Endothelial cell of umbilical vein (primary cell): Measurements from ENCODE around the gene ARL1. TPM values are rescaled to one million over a fixed set of nuclear protein-coding genes. Genes with fewer than 3 reads are reported as not detected.

Experiments used
- BruUV-seq: library from RNA; stranded (reverse); fragments of 400-500 nt; replicated peaks from 2 replicates; lab custom pipeline; 2021; lab: Mats Ljungman, UMichigan
- CTCF ChIA-PET: fragments of 300-600, 350-600 bp; sonication (Branson Sonifier 250); formaldehyde crosslinking; loops from one replicate; lab custom pipeline; 2021; ENCODE audit warnings: antibody characterized with exemption, inconsistent platforms; lab: Charles Lee
- POLR2A ChIA-PET: fragments of 300-600, 350-600 bp; sonication (Branson Sonifier 250); formaldehyde crosslinking; loops from one replicate; lab custom pipeline; 2021; ENCODE audit warnings: antibody characterized with exemption, inconsistent platforms; lab: Charles Lee
- DNase-seq: peaks from one replicate; pipeline ENCODE4 v3.0.0-alpha.2; 2011; ENCODE audit warnings: low read depth, low spot score
- FAIRE-seq: peaks from 2 replicates; lab custom pipeline; 2011; peaks lifted over from hg19 to GRCh38; lab: Jason Lieb, UNC
- H2AFZ ChIP-seq: 2 replicates; pipeline ENCODE4 v1.6.0; 2012; ENCODE audit warnings: low read depth, low read length, control low read depth, inconsistent platforms
- H3K27ac ChIP-seq: 2 replicates; pipeline ENCODE4 v1.5.1; 2011; ENCODE audit warnings: low read depth, mild to moderate bottlenecking, control low read depth, low read length, moderate library complexity; ENCODE audit not compliant: insufficient read depth
- H3K27me3 ChIP-seq, 2 experiments: 2 replicates each; pipeline versions ENCODE4 v1.6.0 to v1.6.1; 2011; ENCODE audit warnings: low read length in 2 of 2, mixed read lengths in 1 of 2; ENCODE audit not compliant: control insufficient read depth in 2 of 2, insufficient read depth in 2 of 2
- H3K36me3 ChIP-seq, 2 experiments: 2 replicates in 1 of 2; 3 replicates in 1 of 2; pipeline ENCODE4 v1.5.1; 2011; ENCODE audit warnings: low read length in 2 of 2, mild to moderate bottlenecking in 1 of 2, moderate library complexity in 1 of 2; ENCODE audit not compliant: control insufficient read depth in 2 of 2, insufficient read depth in 2 of 2; ENCODE audit errors: extremely low read depth in 1 of 2
- H3K4me1 ChIP-seq: 3 replicates; pipeline ENCODE4 v1.5.1; 2011; ENCODE audit warnings: mild to moderate bottlenecking, low read length; ENCODE audit not compliant: control insufficient read depth, insufficient read depth; ENCODE audit errors: extremely low read depth
- H3K4me2 ChIP-seq: 2 replicates; pipeline ENCODE4 v1.6.1; 2011; ENCODE audit warnings: low read length, control low read depth, mixed read lengths; ENCODE audit not compliant: insufficient read depth
- H3K4me3 ChIP-seq, 3 experiments: fragments of 200-600 bp in 1 of 3; sonication (generic), shearing (Covaris generic) in 1 of 3; replicated peaks in 1 of 3; 2 replicates each; pipeline ENCODE4 v1.5.1; 2011 to 2016; ENCODE audit warnings: control low read depth in 3 of 3, low read length in 3 of 3, mild to moderate bottlenecking in 2 of 3, inconsistent platforms in 1 of 3, low read depth in 1 of 3, moderate library complexity in 1 of 3; ENCODE audit not compliant: insufficient read depth in 1 of 3
- H3K79me2 ChIP-seq: 2 replicates; pipeline ENCODE4 v1.6.0; 2012; ENCODE audit warnings: low read length, inconsistent platforms; ENCODE audit not compliant: control insufficient read depth, insufficient read depth
- H3K9ac ChIP-seq: replicated peaks from 2 replicates; pipeline ENCODE3; 2011; ENCODE audit warnings: low read length, control low read depth; ENCODE audit not compliant: insufficient read depth; ENCODE audit errors: extremely low read depth
- H3K9me1 ChIP-seq: replicated peaks from 3 replicates; pipeline ENCODE4 v1.6.0; 2011; ENCODE audit warnings: mild to moderate bottlenecking, low read length; ENCODE audit not compliant: control insufficient read depth, insufficient read depth; ENCODE audit errors: extremely low read depth
- H3K9me3 ChIP-seq: replicated peaks from 2 replicates; pipeline ENCODE4 v1.5.1; 2012; ENCODE audit warnings: low read length, inconsistent platforms; ENCODE audit not compliant: control insufficient read depth, insufficient read depth
- H4K20me1 ChIP-seq: replicated peaks from 2 replicates; pipeline ENCODE3; 2011; ENCODE audit warnings: mild to moderate bottlenecking, low read length; ENCODE audit not compliant: control insufficient read depth, insufficient read depth; ENCODE audit errors: extremely low read depth
- CTCF ChIP-seq, 2 donors: IDR thresholded peaks; 1 replicate in 1 of 2; 2 replicates in 1 of 2; pipeline ENCODE4 v1.5.1; 2011; ENCODE audit warnings: low read length in 2 of 2, mild to moderate bottlenecking in 2 of 2, moderate library complexity in 2 of 2, control low read depth in 1 of 2, inconsistent platforms in 1 of 2, low read depth in 1 of 2; ENCODE audit not compliant: insufficient read depth in 1 of 2; ENCODE audit errors: extremely low read depth in 1 of 2
- EZH2 ChIP-seq: IDR thresholded peaks from 2 replicates; pipeline ENCODE4 v1.6.1; 2012; ENCODE audit warnings: borderline replicate concordance, low read depth, mild to moderate bottlenecking, moderate library complexity, low read length, inconsistent platforms; ENCODE audit not compliant: severe bottlenecking
- FOS ChIP-seq: IDR thresholded peaks from 2 replicates; pipeline ENCODE4 v1.6.1; 2011; ENCODE audit warnings: mild to moderate bottlenecking, low read length, moderate library complexity, borderline replicate concordance; ENCODE audit not compliant: insufficient read depth
- GATA2 ChIP-seq: IDR thresholded peaks from 2 replicates; pipeline ENCODE4 v1.7.0; 2011; ENCODE audit warnings: low read depth, mild to moderate bottlenecking, moderate library complexity, mixed read lengths, low read length; ENCODE audit not compliant: insufficient read length, insufficient read depth
- JUN ChIP-seq: IDR thresholded peaks from 2 replicates; pipeline ENCODE4 v1.6.1; 2011; ENCODE audit warnings: borderline replicate concordance, low read depth; ENCODE audit not compliant: insufficient read length, insufficient read depth
- MYC ChIP-seq: IDR thresholded peaks from one replicate; pipeline ENCODE4 v1.6.1; 2011; ENCODE audit warnings: mild to moderate bottlenecking, low read depth, low read length
- POLR2A ChIP-seq: IDR thresholded peaks from 2 replicates; pipeline ENCODE4 v1.6.1; 2012; ENCODE audit warnings: low read depth, mild to moderate bottlenecking, control low read depth, low read length
- POLR2AphosphoS5 ChIP-seq: IDR thresholded peaks from 2 replicates; pipeline ENCODE4 v1.6.1; 2012; ENCODE audit warnings: low read depth, mild to moderate bottlenecking, control low read depth, low read length, moderate library complexity; ENCODE audit not compliant: insufficient read depth
- dilution Hi-C: fragments of 300-500 bp; cut with MboI; formaldehyde crosslinking; loops from one replicate; pipeline ENCODE4 v1.15.0; 2019; ENCODE audit warnings: low sequenced_read_pairs; ENCODE audit not compliant: extremely low pct_ligation_motif_present
- intact Hi-C: fragments of 100-400 bp; cut with micrococcal nuclease; formaldehyde crosslinking; loops from one replicate; pipeline ENCODE4 v1.10.0; 2022
- polyA plus RNA-seq, 4 experiments: library from polyadenylated mRNA; depleted of rRNA in 3 of 4; stranded (reverse) in 3 of 4; unstranded in 1 of 4; fragments of >200 nt; gene quantifications; 2 replicates each; pipeline versions ENCODE4 v1.2.1 to v1.2.3, GENCODE V29; 2011 to 2012; ENCODE audit warnings: missing spikeins in 1 of 4
- total RNA-seq: library from RNA; stranded (reverse); gene quantifications from 2 replicates; pipeline ENCODE4 v1.2.3, GENCODE V29; 2021
- TF ChIP-seq, protein P1 (sequence below): IDR thresholded peaks from 2 replicates; pipeline ENCODE4 v1.6.1; 2011; ENCODE audit not compliant: insufficient read depth, insufficient read length

The ARL1 gene
- total and polyA plus RNA-seq, 2 donors (not counting 3 experiments of a cell fraction or from before 2014, with no cell fraction given) = 30.4 to 76.5 TPM

GRCh38 chr12:101361455-101361854 is 46.1 kb downstream of the ARL1 start:
- Histone ChIP-seq H3K36me3 (peaks cover 5 to 10% of the 10 kb centered on the region in 2 experiments), H3K9me1 (no peaks in the 10 kb centered on the region), H3K4me3 (no peak overlapping the region), H3K4me1 (no peaks in the 10 kb centered on the region), H2AFZ (no peak overlapping the region), H3K4me2 (no peak overlapping the region), H3K9me3 (no peaks in the 10 kb centered on the region), H3K27me3 (no peaks in the 10 kb centered on the region), H4K20me1 (no peaks in the 10 kb centered on the region), H3K9ac (no peak overlapping the region), H3K79me2 (no peaks in the 10 kb centered on the region), H3K27ac (no peak overlapping the region)
- FAIRE-seq (no peak), DNase-seq (no peak)
- CTCF ChIA-PET = interaction anchor here (0.9 to 1.1 kb wide), 2 partner anchors 8 to 398 kb away, joined by 3 read pairs; no protein-coding TSS in a partner anchor
- TF ChIP-seq POLR2A (no peak), GATA2 (no peak), CTCF (IDR thresholded peaks at IDR 0.05; ENCODE audit: extremely low read depth in 1 of 2, insufficient read depth in 1 of 2, low read depth in 1 of 2, low read length in 2 of 2) (no peak), EZH2 (no peak), POLR2AphosphoS5 (no peak), JUN (no peak), MYC (no peak), FOS (no peak)
- TF ChIP-seq, protein P1, sequence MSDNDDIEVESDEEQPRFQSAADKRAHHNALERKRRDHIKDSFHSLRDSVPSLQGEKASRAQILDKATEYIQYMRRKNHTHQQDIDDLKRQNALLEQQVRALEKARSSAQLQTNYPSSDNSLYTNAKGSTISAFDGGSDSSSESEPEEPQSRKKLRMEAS = no peak
- POLR2A ChIA-PET = no interaction called here
- intact Hi-C loops = no loop called here
- dilution Hi-C loops = no loop called here
- no TSS peak for BruUV-seq
